AG20443 (cell line): ENCODE data around the gene ITGB2.
"Not testable (repeated sequence)": the region's sequence is repeated elsewhere in the genome, so short reads cannot be mapped to it uniquely, and the experiment has no call there.

ENCODE experiments used
- DNase-seq: peaks from one replicate; pipeline ENCODE4 v3.0.0; 2012; ENCODE audit warnings: low spot score, mixed read lengths

ITGB2 gene

DNA sequence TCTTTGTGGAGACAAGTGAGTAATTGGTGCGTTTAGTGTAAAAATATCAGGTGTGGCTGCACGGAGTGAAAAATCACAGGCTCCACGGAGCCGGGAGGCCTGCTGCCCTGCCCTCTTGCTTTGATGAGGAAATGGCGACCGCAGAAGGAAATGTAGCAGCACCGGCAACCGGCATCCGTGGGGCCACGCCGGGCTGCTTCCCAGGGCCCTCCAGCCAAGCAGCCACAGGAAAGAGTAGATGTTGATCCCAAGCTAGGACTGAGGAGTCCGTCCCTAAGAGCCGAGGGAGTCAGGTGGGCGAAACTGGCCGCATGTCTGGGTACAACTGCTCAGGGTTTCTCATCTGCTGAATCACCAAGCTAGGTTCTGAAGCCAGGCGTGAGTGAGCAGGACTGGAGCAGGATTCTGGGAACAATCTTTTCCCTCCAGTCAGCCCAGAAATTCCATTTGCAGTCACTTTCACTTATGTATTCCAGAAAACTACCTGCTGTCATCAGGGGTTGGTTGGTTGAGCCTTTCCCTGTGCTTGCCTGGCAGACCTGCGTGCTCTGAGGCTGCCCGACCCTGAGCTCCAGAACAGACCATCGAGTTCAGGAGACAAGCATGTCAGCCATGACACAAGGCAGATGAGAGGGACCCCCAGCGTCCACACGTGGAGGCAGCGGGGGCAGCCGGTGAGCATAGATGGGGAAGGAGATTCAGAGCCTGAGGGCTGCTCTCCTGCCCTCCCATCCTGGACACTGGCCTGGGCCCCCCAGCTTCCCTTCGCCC lies 5.8 kb upstream of the ITGB2 start:
- DNase-seq = peak; percentile 51

DNA sequence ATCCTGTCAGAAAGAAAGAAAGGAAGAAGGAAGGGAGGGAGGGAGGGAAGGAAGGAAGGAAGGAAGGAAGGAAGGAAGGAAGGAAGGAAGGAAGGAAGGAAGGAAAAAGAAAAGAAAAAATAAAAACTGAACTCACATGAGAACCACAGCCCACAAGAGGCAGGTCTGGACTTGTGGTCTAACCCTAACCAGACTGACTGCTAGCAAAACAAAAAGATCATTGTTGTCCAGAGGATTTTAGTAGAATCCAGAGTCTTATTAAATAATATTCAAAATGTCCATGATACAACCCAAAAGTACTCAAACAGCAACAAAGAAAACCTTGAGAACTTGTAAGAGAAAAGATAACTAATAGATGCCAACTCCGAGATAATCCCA lies 4.7 kb upstream of the ITGB2 start:
- no peak for DNase-seq

DNA sequence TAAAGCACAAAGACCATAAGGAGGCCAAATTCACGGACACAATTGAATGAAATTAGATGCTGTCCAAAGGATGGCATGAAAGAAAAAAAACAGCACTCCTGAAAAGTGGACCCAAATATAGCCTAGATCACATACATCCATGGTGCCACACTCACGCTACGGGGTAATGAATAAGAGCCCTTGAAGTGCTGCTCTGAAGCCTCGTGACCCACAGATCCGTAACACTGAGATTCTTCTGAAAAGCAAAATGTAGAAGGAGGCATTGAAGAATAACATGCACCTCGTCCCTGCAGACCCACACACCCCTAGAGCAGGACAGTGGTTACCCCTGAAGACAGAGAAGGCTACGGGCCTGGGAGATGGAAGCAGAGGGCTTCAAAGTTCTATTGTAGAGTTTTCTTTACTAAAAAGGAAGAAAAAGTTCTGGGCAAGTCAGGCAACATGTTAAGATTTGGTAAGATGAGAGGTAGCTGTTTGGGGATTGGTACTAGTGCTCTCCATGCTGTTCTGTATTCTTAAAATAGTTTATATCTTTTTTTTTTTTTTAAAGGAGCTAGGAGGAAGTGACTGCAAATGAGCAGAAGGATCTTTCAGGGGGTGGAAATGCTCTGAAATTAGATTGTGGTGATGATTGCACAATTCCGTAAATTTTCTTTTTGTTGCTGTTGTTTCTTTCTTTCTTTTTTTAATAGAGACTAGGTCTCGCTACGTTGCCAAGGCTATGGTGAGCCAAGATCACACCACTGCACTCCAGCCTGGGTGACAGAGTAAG lies 4.1 kb upstream of the ITGB2 start:
- peak; percentile 57 for DNase-seq

DNA sequence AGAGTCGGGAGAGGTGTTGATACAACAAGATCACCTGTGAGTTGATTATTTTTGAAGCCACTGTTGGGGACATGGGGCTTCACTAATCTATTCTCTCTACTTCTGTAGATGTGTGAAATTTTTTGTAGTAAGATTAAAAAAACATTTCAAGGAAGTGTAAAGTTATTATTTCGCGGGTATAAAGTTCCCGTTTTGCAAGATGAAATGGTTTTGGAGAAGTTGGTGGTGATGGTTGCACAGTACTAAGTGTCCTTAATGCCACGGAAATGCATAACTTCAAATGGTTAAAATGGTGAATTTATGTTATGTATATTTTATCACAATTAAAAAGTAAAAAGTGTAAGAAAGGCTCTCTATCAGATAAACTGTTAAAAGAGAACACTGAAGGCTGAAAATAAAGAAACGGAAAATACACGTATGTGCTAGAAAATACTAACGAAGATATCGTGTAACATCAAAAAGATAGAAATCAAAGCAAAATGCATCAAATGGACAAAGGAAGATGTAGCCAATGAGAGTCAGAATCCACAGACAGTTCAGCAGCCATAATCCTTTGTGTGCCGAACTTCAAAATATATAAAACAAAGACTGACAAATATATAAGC lies 2.9 kb upstream of the ITGB2 start:
- no peak for DNase-seq

DNA sequence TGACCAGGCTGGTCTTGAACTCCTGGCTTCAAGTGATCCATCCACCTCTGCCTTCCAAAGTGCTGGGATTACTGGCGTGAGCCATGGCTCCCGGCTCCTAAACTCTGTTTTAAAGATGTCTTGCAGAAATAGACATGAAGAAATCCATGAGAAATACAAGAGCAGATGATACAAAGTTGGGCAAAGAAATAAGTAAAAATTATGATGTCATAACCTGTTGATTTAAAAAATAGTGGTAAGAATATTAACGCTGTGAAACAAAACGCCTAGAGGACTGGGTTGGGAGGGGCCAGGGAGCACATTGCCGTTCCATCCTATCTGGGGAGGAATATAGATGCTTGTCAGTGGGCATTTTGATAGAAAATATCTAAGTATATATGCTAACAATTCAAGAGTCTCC lies 1.2 kb upstream of the ITGB2 start:
- DNase-seq = no peak

DNA sequence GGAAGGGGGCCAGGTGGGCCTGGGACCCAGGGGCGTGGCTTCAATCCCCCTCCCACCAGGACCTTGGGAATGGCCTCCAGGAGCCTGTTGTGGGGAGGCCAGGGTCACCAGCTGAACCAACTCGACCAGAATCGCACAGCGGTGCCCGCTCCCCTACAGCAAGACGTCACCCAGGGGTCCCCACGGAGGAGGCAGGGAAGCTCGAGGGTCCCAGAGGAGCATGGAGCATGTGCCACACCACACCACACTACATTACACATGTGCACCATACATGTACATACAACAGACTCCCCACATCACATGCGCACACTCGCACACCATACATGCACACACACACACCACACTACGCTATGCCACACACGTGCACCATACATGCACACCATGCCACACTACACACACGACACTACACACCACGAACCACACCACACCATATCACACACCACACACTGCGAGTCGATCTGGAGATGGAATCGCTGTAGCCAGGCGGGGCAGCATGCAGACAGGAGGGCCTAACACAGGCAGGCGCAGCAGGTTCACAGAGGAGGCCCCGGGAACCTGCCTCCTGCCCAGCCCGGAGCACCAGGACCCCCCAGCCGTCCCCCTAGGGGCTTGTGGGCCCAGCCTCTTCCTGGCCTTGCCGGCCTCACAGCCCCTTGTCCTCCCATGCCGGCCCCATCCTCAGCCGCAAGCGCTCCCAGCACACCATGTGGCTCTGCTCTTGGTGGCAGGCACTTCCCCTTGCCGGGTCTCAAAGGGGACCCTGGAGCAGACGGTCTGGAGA lies 596 bp downstream of the ITGB2 start:
- no peak for DNase-seq

DNA sequence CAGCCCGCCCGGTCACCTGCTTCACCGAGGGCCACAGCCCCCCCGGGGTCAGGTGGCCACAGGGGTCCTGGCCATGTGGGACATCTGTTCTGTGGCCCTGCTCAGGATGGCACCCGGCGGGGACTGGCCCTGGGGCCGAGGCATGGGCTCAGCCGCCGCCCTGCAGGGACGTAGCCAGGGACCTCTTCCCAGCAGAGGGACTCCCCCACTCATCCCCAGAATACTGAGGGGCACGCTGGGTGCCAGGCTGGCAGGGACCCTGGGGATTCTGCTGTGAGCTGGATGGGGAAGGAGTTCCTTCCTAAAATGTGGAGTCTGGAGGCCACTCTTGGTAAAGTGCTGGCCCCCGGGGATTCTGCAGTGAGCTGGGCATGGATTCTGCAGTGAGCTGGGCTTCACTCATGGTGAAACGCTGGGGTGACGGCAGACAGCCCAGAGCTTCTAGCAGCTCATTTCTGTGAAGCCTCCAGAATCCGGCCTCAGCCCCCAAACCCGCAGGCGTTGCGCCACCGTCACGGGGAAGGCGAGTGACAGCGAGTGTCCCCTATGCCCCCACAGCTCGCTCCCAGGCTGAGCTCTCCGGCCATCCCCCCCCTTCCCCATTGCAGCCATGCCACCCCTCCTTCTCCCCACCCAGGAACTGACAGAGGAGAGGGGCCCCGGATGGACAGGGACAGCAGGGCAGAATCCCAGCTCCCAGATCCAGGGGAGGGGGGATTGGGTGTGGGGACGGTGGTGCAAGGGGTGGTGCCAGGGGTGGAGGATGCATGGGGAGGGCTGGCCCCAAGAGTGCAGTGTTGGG lies 1.4 kb downstream of the ITGB2 start:
- no peak for DNase-seq

DNA sequence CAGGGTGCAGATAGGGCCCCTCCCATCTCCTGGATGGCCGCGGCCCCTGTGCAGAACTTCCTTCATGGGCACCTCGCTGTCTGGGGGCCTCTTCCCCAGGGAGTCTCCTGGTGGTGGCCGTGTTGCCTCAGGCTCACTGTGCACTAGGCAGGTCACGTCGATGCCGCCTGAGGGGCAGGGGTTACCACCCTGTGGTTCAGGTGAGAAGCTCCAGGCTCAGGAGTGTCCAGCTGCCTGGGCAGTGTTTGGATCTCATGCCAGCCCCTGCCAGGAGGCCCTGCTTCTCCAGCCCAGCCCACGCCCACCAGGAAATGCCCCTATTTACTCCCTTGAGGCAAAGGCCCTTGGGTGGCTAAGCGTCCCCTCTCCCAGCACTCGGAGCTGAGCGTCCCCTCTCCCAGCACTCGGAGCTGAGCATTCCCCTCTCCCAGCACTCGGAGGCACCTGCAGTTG lies 2.1 kb downstream of the ITGB2 start:
- DNase-seq = no peak

DNA sequence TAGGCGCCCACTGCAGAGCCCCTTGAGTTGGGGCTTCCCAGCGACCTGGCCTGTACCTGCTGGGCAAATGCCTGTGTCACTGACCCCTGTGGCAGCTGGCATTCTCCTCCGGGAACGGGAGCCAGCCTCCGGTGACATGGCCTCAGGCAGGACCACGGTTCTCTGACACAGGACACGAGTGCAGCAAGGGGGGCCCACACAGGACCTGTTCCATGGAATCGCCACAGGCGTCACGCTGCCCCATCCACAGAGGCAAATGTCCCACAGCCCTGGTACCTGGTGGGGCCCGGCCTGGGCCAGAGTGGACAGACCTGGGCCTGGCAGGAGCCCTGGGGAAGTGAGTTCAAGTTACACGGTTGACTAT lies 2.6 kb downstream of the ITGB2 start:
- DNase-seq = no peak

DNA sequence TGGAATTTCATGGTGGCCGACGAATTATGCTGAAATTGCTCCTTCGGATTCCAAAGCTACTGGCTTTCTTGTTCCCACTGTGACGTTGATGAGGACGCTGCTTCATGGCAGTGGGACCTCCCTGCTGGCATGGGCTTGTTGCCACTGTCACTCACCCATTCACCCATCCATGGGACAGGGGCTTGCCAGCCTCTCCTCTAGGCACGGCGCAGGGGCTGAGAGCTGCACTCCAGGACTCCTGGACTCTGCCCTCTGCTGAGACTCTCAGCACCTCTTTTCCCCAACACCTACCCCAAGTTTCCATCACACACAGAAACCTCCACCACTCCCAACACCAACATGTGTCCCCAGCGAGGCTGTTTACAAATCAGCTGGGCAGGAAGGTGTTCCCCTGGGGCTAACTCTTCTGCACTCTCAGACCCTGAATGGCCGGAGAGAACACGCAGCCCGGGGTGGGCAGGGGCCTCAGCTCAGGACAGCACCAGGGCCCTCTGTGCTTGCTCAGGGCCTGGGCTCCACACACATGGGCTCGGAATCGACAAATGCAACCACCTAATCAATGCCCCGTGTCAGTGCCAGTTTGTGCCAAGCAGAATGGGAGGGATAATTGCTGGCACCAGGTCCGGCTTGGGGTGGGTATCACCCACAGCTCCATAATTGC lies 3.1 kb downstream of the ITGB2 start:
- no peak for DNase-seq

DNA sequence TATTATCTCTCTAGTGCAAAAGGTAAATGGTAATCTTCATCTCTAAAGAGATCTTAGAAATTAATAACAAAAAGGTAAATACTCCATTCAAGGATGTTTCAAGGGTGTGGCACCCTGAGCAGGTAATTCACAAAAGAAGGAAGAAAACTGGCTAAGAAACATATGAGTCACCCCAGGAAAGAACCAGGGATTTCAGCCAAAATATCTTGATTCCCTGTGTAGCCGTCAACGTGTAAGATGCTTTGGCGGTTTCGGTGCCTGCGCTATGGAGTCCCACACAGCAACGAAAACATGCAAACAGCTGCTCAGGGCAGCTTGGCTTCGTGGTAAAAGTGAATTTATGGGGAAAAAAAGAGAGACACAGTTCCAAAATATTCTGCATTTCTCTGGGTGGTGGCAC lies 3.7 kb downstream of the ITGB2 start:
- no peak for DNase-seq

DNA sequence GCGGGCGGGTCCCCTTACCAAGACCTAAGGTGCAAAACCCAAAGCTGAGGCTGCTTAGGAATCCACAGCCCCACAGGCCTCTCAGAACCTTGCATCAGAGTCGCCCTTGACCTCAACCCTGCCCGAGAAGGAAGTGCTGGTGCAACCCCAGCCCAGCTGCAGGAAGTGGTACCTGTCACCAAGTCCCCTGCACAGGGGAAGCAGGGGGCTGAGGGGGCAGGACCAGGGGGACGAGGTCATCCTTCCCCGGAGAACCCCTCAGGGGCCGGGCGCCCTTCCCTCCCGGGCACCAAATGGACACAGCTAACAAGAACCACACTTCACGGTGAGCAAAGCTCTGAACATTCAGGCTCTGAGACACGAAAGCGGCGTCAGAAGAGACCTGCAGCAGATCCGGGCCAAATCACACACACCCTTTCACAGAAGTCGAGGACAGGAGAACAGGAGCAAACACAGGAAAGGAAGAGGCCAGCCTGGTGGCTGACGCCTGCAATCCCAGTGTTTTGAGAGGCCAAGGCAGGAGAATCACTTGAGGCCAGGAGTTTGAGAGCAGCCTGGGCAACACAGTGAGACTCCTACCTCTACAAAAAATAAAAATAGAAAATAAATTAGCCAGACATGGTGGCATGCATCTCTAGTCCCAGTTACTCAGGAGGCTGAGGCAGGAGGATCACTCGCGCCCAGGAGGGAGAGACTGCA lies 6.4 kb downstream of the ITGB2 start:
- DNase-seq = no peak

DNA sequence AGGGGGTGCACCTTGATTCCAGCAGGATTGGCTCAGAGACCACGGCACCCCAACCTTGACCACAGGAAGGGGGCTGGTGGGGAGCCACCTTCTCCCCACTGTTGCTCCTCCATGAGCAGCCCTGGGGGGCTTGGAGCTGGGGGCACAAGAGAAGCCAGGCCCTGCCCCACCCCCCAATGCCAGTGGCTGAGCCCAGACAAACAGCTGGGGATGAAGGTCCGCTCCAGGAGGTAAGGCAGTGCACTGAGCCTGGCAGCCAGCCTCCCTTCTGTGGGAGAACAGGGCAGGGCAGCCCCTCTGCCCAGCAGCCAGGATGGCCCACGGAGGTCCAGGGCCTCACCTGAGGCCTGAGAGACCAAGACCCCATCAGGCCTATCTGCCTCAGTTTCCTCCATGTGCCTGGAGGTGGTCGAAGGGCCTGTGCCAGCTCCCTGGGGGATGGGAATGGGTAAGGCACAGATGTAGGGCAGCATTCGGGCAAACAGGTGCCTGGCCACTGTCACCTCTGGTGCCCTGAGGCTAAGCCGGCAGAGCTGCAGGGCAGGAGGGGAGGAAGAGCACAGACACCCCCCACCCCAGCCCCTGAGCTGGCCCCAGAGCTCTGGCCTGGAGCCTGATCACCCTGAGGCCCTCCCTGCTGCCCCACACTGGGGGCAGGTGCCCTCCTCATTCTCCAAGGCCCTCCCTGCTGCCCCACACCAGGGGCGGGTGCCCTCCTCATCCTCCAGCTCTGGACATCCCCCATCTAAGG lies 7.1 kb downstream of the ITGB2 start:
- no peak for DNase-seq

DNA sequence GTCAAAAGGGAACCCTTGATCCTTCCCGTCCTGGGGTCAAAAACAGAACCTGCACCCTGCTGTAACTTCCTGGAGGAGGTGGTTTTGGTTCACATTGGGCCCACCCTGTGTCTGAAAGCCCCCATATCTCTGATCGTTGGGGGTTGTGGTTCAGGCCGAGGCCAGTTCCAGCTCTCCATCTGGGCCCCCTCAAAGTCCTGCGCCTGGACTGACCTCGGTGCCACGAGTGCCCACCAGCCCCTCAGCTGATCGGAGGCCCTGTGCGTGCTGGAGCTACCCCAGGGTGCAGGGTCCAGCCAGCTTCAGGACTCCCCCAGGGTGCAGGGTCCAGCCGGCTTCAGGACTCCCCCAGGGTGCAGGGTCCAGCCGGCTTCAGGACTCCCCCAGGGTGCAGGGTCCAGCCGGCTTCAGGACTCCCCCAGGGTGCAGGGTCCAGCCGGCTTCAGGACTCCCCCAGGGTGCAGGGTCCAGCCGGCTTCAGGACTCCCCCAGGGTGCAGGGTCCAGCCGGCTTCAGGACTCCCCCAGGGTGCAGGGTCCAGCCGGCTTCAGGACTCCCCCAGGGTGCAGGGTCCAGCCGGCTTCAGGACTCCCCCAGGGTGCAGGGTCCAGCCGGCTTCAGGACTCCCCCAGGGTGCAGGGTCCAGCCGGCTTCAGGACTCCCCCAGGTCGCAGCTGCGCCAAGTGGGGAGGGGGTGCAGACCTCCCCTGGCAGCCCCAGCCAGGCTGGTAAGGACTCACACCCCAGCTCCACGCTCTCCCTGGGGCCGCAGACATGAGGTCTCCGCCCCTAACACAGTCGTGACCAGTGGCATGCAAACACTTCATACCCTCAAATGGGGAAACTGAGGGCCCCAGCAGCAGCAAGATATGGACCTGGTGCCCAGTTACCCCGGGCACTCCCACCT lies 7.9 kb downstream of the ITGB2 start:
- not testable (repeated sequence) for DNase-seq

DNA sequence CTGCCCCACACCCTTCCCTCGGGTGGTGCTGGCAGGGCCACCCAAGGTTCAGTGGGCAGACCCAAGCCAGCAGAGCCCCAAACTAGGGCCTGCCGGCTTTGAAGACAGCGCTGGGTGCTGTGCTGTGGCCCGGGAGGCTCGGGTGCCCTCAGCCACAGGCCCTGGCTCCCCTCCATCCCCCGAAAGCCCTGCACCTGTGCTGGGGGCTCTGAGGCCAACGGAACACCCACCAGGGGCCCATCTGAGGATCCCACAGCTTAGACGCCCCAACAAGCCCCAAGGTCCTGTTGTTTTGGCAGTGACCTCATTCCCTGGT lies 8.6 kb downstream of the ITGB2 start:
- DNase-seq = no peak

DNA sequence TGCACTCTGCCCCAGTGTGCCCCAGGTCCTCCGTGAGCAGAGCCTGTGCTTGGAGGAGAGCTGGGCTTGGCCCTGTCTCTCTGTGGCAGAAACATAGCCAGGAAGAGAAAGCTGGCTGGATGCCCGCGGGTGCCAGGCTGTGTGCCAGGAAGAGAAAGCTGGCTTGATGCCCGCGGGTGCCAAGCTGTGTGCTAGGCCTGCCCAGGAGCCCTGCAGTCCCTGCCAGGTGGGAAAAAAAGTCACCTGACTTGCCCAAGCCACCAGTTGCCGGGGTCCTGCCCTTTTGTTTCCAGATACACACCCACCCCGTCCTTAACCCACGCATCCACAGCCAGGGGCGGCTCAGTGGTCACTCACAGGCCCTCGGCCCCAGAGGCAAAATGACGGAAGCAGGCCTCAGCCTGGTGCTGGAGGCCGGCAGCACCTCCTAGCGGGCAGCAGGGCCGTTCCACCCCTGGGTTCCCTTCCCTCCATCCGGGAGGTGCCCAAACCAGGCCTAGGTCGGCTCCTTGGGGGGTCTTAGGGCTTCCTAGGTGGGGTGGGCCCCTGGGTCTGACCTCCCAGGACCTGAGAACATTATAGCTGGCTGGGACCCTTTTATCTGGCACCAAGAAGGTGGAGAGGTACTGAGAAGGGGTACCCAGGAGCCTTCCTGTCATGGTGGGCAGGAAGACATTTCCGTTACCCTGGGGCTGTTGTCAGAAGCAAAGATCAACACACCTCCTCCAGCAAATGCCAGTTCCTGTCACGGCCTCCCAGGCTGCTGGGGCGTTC lies 9.1 kb downstream of the ITGB2 start:
- DNase-seq = no peak

DNA sequence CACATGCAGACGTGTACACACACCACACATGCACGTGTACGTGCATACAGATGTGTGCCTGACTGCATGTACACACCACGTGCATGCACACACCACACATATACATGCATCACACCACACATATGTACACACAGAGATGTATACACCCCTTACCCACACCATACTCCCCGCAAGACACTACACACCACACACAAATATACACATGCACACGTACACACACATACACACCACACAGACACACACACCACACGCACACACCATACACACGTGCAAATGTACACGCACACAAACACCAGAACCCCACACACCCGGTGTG lies 9.7 kb downstream of the ITGB2 start:
- DNase-seq = no peak
